ENCODE data around the gene TNS3. TPM values are rescaled to one million over a fixed set of nuclear protein-coding genes. Genes with fewer than 3 reads are reported as not detected.
"Not testable (repeated sequence)": the region's sequence is repeated elsewhere in the genome, so short reads cannot be mapped to it uniquely, and the experiment has no call there.

The TNS3 gene
- 14.4 and 16.0 TPM in 2 replicates for polyA plus RNA-seq (2014; cell fraction: cytosol; rRNA removed)
- 12.0 and 12.8 TPM in 2 replicates for polyA plus RNA-seq (2014; cell fraction: nucleus; rRNA removed)

GRCh38 chr7:47581804-47582763, at the start of gene TNS3:
TNS3 (minus strand) TSS chr7:47582111; CDS start chr7:47439636, 142,475 bp downstream.
- DNase-seq (ENCODE audit: low spot score), result peak; percentile 46

GRCh38 chr7:47631711-47632110, 49.8 kb upstream of the TNS3 start:
- no peak for DNase-seq (ENCODE audit: low spot score)

- no peak for DNase-seq (ENCODE audit: low spot score)
Observed at GRCh38 chr7:47627580-47628283, 45.8 kb upstream of the TNS3 start.

- no peak for DNase-seq (ENCODE audit: low spot score)
Observed at GRCh38 chr7:47625861-47626715, 44.2 kb upstream of the TNS3 start.

GRCh38 chr7:47624689-47625088, 42.8 kb upstream of the TNS3 start:
- no peak for DNase-seq (ENCODE audit: low spot score)

GRCh38 chr7:47622946-47623640, 41.2 kb upstream of the TNS3 start:
- DNase-seq (ENCODE audit: low spot score), result peak; percentile 32

- DNase-seq (ENCODE audit: low spot score), result no peak
Observed at GRCh38 chr7:47622586-47622945, 40.7 kb upstream of the TNS3 start.

GRCh38 chr7:47621979-47622561, 40.2 kb upstream of the TNS3 start:
- DNase-seq (ENCODE audit: low spot score), result no peak

- DNase-seq (ENCODE audit: low spot score), result no peak
Observed at GRCh38 chr7:47621347-47621746, 39.4 kb upstream of the TNS3 start.

- no peak for DNase-seq (ENCODE audit: low spot score)
Observed at GRCh38 chr7:47619806-47620205, 37.9 kb upstream of the TNS3 start.

- DNase-seq (ENCODE audit: low spot score), result no peak
Observed at GRCh38 chr7:47617131-47617530, 35.2 kb upstream of the TNS3 start.

- DNase-seq (ENCODE audit: low spot score), result no peak
Observed at GRCh38 chr7:47614450-47614849, 32.5 kb upstream of the TNS3 start.

GRCh38 chr7:47611045-47611511, 29.2 kb upstream of the TNS3 start:
- no peak for DNase-seq (ENCODE audit: low spot score)

- DNase-seq (ENCODE audit: low spot score), result no peak
Observed at GRCh38 chr7:47610506-47611044, 28.7 kb upstream of the TNS3 start.

- DNase-seq (ENCODE audit: low spot score), result no peak
Observed at GRCh38 chr7:47609803-47610452, 28.0 kb upstream of the TNS3 start.

- not testable (repeated sequence) for DNase-seq (ENCODE audit: low spot score)
Observed at GRCh38 chr7:47606593-47607046, 24.7 kb upstream of the TNS3 start.

GRCh38 chr7:47605816-47606575, 24.1 kb upstream of the TNS3 start:
- DNase-seq (ENCODE audit: low spot score), result no peak

- no peak for DNase-seq (ENCODE audit: low spot score)
Observed at GRCh38 chr7:47604496-47604890, 22.6 kb upstream of the TNS3 start.

Data from SK-N-DZ (cell line).